ENCODE results near the gene APIP. TPM values are rescaled to one million over a fixed set of nuclear protein-coding genes. Genes with fewer than 3 reads are reported as not detected.

Gene APIP
- polyA plus RNA-seq (ENCODE audit: insufficient read length in 4 of 4): 10 to 100 TPM; 37.6 to 54.5 (median 43.7) TPM

DNA sequence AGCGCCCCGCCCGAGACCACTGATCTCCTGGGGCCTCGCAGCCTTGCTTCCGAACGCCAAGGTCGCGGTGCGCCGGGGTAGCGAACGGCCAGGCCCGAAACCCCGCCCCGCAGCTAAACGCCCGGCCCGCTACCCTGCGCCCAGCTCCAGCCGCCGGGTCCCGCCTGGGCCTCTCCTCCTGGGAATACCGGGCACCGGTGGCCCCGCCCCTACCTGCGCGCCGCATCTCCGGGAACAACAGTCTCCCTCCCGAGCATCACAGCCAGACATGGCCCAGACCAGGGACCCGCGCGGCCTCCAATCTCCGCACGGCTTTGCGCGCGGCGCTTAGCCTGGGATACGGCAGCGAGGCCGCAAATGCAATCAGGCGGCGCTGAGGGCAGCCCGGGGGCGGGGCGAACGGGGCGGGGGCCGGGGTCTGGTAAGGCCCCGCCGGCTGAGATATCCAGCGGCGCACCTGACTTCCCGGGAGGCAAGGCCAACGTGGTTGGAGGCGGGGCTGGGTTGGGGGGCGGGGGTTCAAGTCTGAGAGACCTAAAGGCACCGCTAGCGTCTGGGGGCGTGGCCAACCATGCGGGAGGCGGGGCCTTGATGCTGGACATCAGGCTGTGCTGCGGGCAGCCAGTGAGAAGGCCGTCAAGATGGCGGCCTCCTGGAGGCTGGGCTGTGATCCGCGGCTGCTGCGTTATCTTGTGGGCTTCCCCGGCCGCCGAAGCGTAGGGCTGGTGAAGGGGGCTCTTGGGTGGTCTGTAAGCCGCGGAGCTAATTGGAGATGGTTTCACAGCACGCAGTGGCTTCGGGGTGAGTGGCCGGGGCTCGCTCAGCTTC is at the start of gene APIP, which contains the start of gene PDHX:
Gene APIP, minus strand, starts transcription at position 365 of the 828 bp plus-strand sequence. Its CDS starts 95 bp downstream, at position 270.
Gene PDHX, plus strand, starts transcription at position 604 of the 828 bp plus-strand sequence. Its CDS starts 38 bp downstream, at position 642.
- DNase-seq (ENCODE audit: low read depth in 4 of 4, low spot score in 3 of 4): peak; percentile 94 to 98 (median 96)

- DNase-seq (ENCODE audit: low read depth in 4 of 4, low spot score in 3 of 4): no peak
Observed at GRCh38 chr11:34964610-34965331, 48.6 kb upstream of the APIP start.

GRCh38 chr11:34963351-34963750 is 47.2 kb upstream of the APIP start:
- DNase-seq (ENCODE audit: low read depth in 4 of 4, low spot score in 3 of 4): no peak

DNA sequence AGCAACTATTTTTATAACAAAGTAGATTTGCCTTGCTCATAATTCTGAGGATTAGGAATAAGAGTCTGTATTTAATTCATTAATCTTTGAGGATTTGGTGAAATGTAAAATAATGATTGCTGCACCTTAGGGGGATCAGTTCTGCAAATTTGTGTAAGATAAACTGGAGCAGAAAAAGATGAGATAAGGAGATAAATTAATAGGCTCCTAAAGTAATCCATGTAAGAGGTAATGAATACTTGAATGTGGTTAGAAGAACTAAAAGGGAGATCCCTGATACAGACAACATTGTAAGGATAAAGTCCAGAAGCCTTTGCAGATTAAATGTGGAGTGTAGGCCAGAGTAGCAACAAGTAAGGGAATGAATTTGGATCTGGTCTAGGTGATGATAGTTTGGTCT is 45.9 kb upstream of the APIP start:
- no peak for DNase-seq (ENCODE audit: low read depth in 4 of 4, low spot score in 3 of 4)

- DNase-seq (ENCODE audit: low read depth in 4 of 4, low spot score in 3 of 4): no peak
Observed at GRCh38 chr11:34960277-34960676, 44.1 kb upstream of the APIP start.

DNA sequence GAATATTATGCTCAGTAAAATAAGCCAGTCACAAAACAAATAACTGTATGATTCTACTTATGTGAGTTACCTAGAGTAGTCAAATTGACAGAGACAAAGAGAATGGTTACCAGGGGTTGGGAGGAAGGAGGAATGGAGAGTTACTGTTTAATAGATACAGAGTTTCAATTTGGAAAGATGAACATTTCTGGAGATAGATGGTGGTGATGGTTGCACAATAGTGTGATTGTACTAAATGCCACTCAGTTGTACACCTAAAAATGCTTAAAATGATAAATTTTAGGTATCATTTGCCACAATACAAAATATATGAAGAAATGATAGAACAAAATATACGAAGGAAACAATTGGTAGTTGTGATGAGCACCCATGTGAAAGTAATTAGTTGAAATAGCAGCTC is 43.6 kb upstream of the APIP start:
- no peak for DNase-seq (ENCODE audit: low read depth in 4 of 4, low spot score in 3 of 4)

DNA sequence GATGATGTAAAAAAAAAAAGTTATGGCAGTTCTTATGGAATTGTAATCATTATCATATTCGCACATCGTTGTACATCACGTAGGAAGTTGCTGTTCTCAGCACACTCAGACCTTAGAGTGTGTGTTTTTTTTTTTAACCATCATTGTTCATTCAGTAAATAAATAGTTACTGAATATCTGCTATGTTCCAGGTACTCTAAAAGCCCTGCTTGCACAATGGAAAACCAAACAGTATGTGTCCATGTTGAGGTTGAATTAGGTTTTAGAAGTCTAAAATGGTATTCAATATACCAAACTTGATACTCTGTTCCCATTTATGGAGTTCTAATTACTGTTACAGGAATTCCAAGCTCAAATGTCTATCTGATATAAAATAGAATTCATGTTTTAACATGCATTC is 41.4 kb upstream of the APIP start:
- no peak for DNase-seq (ENCODE audit: low read depth in 4 of 4, low spot score in 3 of 4)

DNA sequence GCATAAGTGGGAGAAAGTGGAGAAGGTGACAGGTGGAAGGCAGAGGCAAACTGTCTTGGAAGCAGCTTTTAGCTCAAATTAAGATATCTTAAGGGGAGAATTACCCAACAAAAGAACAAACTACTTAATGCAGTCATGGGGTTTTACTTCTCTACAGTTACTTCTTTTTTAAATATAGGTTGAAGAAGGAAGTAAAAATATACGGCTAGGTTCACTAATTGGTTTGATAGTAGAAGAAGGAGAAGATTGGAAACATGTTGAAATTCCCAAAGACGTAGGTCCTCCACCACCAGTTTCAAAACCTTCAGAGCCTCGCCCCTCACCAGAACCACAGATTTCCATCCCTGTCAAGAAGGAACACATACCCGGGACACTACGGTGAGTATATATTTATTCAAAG is 41.0 kb upstream of the APIP start:
- no peak for DNase-seq (ENCODE audit: low read depth in 4 of 4, low spot score in 3 of 4)

DNA sequence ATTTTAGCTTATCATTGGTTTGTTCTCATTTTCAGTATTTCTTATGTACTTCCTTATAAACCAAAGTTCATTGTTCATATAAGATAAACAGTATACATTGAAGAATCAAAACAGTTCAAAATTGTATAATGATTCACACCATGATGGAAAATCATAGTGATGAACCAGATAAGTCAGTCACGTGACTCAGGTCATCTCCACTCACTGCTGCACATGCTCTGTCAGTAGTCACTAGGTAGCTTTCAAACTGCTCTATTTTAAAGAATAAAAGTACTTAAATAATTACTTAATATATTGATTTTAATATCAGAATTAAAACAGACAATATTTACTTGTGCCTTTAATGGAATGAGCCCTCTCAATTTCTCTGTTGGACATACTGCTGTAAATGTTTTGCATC is 37.8 kb upstream of the APIP start:
- DNase-seq (ENCODE audit: low read depth in 4 of 4, low spot score in 3 of 4): no peak

DNA sequence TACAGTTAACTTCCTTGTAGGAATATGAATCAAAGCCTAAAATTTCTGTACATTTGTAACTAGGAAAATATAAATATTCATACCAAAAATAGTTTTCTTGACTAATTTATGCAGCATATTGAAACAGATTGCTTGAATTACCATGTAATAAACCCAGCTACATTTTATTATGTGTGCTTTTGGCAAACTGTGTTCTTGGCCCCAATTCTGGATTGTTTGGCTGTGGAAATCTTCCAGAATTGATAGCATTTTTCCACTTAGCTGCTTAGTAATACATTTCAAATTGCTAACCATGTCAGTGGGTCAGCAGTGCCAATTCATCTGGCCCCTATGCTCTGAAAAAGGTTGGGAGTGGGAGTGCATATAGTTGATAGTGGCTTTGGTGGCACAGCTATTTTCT is 32.5 kb upstream of the APIP start:
- no peak for DNase-seq (ENCODE audit: low read depth in 4 of 4, low spot score in 3 of 4)

DNA sequence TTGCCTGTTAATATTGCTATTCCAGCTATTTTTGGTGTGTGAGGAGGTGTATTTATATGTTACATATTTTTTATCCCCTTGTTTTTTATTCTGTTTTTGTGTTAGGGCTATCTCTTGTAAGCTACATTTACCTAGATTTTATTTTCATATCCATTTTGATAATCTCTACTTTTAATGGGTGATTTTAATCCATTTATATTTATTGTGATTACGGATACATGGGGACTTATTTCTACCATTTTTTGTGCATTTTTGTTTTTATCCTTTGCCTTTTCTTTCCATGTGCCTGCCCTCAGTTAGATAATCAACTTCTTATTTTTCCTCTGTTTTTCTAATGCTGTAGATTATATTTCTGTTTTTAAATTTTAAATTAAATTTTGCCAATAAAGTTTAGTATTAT is 28.5 kb upstream of the APIP start:
- no peak for DNase-seq (ENCODE audit: low read depth in 4 of 4, low spot score in 3 of 4)

GRCh38 chr11:34941688-34942087 is 25.5 kb upstream of the APIP start:
- DNase-seq (ENCODE audit: low read depth in 4 of 4, low spot score in 3 of 4): no peak

- no peak for DNase-seq (ENCODE audit: low read depth in 4 of 4, low spot score in 3 of 4)
Observed at GRCh38 chr11:34940026-34940677, 24.0 kb upstream of the APIP start.

- no peak for DNase-seq (ENCODE audit: low read depth in 4 of 4, low spot score in 3 of 4)
Observed at GRCh38 chr11:34938611-34939010, 22.4 kb upstream of the APIP start.

GRCh38 chr11:34936945-34937629 is 20.9 kb upstream of the APIP start:
- DNase-seq (ENCODE audit: low read depth in 4 of 4, low spot score in 3 of 4): no peak

DNA sequence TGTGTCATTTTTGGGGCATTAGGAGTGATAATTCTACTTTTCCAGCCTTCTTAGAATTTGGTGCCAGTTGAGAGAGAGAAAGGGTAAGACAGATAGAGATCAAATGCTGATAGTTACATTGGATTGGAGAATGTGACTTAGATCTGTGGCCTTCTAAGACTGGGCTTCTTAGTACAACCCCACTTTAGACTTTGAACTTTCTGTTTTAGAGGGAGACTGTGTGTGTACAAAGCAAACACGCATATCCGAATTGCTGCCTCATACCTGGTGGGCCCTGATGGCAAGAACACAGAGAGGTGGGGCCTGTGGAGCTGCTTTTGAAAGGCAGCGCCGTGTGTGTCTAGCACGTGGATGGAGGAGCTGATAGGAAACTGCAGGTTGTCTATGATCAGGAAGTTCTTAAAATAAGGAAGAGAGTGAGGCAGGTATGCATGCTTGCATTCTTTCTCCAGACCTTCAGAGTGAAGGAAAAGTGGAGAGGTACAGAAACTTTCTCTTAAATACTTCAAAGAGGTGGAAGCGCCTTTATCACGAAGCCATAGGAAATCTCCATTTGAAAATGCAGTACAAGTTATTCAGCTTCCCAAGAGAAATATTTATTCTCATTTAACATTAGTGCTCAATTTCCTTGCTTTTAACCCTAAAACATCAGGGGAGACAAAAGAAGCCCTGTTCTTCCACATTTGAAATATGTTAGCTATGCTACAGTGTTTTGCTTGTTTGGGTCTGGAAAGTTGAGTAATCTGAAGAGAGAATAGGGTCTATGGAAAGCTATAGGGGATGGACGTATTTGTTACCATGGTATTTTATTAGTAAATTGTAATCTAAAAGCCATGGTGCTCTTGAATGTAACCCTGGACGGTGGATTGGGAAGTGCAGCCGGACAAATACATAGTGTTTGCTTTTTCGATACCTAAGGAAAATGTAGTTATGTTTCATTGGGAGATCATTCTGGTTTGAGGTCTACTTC is 13.9 kb upstream of the APIP start:
- no peak for DNase-seq (ENCODE audit: low read depth in 4 of 4, low spot score in 3 of 4)

DNA sequence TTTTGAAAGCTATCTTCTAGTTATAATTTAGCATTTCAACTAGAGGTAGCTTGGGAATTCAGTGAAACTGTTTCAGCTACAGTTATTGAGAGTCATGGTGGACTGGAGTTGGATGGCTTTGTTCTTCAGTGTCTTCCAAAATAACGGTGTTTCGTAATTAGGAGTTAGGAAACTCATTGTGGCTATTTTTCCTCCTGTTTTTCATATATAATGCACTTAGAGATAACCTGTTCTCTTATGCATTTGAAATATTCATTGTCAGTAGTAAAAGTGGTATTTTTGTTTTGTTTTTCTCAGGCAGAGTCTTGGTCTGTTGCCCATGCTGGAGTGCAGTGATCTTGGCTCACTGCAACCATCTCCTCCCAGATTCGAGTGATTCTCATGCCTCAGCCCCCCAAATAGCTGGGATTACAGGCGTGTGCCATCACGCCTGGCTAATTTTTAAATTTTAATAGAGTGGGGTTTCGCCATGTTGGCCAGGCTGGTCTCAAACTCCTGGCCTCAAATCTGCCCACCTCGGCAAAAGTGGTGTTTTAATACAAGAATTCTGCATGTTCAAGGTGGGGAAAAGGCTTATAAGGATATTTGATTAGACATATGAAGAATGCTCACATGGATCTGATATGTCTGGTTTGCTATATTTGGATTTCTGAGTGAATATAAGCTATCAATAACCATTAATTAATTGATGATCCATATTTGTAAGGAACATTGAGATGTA is 12.9 kb upstream of the APIP start:
- no peak for DNase-seq (ENCODE audit: low read depth in 4 of 4, low spot score in 3 of 4)

- no peak for DNase-seq (ENCODE audit: low read depth in 4 of 4, low spot score in 3 of 4)
Observed at GRCh38 chr11:34928268-34928959, 12.2 kb upstream of the APIP start.

GRCh38 chr11:34926831-34927132 is 10.6 kb upstream of the APIP start:
- no peak for DNase-seq (ENCODE audit: low read depth in 4 of 4, low spot score in 3 of 4)

Measured in right renal pelvis (tissue), 4 donors.